Stomach smooth muscle (tissue), 2 donors: ENCODE measurements around the gene FBXL5.
"Not testable (repeated sequence)": the region's sequence is repeated elsewhere in the genome, so short reads cannot be mapped to it uniquely, and the experiment has no call there.

Source experiments
- H3K27ac ChIP-seq: one replicate; pipeline ENCODE4 v1.7.0; 2013; ENCODE audit warnings: mild to moderate bottlenecking, low read length, inconsistent platforms
- H3K27me3 ChIP-seq, 2 donors: one replicate each; pipeline ENCODE4 v1.7.0; 2013; ENCODE audit warnings: low read length in 2 of 2; ENCODE audit not compliant: insufficient read depth in 2 of 2, control insufficient read depth in 1 of 2
- H3K36me3 ChIP-seq, 2 donors: one replicate each; pipeline ENCODE4 v1.7.0; 2013; ENCODE audit warnings: low read length in 2 of 2; ENCODE audit not compliant: control insufficient read depth in 2 of 2, insufficient read depth in 2 of 2
- H3K4me1 ChIP-seq: one replicate; pipeline ENCODE4 v1.7.0; 2013; ENCODE audit warnings: low read length; ENCODE audit not compliant: control insufficient read depth, insufficient read depth
- H3K4me3 ChIP-seq, 2 donors: one replicate each; pipeline ENCODE4 v1.7.0; 2013; ENCODE audit warnings: low read length in 2 of 2
- H3K9ac ChIP-seq, 2 donors: one replicate each; pipeline ENCODE4 v1.7.0; 2013; ENCODE audit warnings: low read length in 2 of 2, mild to moderate bottlenecking in 1 of 2
- H3K9me3 ChIP-seq, 2 donors: one replicate each; pipeline ENCODE4 v1.7.0; 2013; ENCODE audit warnings: low read length in 2 of 2; ENCODE audit not compliant: control insufficient read depth in 2 of 2
- donor health status: healthy.
- donor health status: Pancreatic carcinoma.

FBXL5 gene

DNA sequence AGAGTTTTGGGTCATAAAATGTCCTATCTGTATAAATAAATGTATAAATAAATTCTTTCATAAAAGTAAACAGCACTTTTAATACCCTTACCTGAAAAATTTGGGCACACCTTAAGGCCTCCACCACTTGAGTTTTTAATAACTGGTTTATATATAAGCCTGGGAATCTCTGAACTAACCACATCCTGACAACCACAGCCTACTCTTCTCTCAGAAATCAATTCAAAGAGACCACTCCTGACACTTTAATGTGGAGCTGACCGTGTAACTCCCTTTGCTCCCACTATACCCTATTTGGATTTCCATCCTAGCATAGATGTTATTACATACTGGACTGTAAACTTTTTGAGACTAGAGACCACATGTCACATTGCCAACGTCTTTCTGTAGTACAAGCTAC is 3.5 kb downstream of the FBXL5 start:
- Histone ChIP-seq H3K9me3 (no peaks in the 10 kb centered on the region), H3K27me3 (no peaks in the 10 kb centered on the region), H3K36me3 (no peaks in the 10 kb centered on the region), H3K4me3 (peak overlapping the region; percentile 36 to 44), H3K9ac (peak overlapping the region; percentile 51 to 87), H3K4me1 (peaks cover 4% of the 10 kb centered on the region), H3K27ac (peak overlapping the region; percentile 64)

GRCh38 chr4:15649914-15650545 is 5.1 kb downstream of the FBXL5 start:
- no peaks in the 10 kb centered on the region for H3K36me3 ChIP-seq
- peaks cover 4% of the 10 kb centered on the region for H3K4me1 ChIP-seq
- no peaks in the 10 kb centered on the region for H3K9me3 ChIP-seq
- H3K4me3 ChIP-seq, result peak overlapping the region in 1 of 2 donors; percentile 30
- H3K9ac ChIP-seq, result peak overlapping the region in 1 of 2 donors; percentile 1
- no peaks in the 10 kb centered on the region for H3K27me3 ChIP-seq
- no peak overlapping the region for H3K27ac ChIP-seq

DNA sequence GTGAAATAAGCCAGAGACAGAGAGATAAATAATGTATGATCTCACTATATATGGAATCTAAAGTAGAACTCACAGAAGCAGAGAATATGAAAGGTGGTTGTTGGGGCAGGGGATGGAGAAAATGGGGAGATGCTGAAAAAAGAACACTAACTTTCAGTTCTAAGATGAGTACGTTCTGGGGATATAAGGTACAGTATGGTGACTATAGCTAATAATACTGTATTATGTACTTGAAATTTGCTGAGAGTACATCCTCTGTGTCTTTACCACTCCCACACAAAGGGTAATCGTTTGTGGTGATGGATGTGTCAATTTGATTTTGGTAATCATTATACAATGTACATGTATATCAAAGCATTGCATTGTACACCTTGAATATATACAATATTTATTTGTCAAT is 6.6 kb downstream of the FBXL5 start:
- no peak overlapping the region for H3K9ac ChIP-seq
- no peaks in the 10 kb centered on the region for H3K36me3 ChIP-seq
- peaks cover 4% of the 10 kb centered on the region for H3K4me1 ChIP-seq
- H3K4me3 ChIP-seq, result no peak overlapping the region
- no peak overlapping the region for H3K27ac ChIP-seq
- H3K9me3 ChIP-seq, result no peaks in the 10 kb centered on the region
- H3K27me3 ChIP-seq, result no peaks in the 10 kb centered on the region

DNA sequence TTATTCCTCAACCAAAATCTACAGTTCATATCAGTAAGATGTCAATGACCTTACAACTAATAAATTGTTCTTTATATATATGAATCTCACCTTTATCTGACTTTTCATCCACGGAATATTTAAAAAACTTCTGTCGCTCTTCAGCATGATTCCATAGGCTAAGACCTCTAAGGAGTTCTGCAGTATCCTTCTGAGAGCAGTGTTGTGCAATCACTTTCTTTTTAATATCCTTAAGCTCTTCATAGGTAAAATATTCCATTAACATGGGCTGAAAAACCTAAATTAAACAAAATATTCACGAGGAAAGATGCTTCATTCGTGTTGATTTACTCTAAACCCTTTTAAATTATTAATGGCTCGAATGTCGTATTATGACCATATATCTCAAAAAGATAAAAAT is 16.7 kb downstream of the FBXL5 start:
- Histone ChIP-seq H3K27me3 (no peaks in the 10 kb centered on the region), H3K9ac (no peak overlapping the region), H3K27ac (no peak overlapping the region), H3K36me3 (peaks cover 5 to 17% of the 10 kb centered on the region in 2 donors), H3K4me3 (no peak overlapping the region), H3K4me1 (no peaks in the 10 kb centered on the region), H3K9me3 (no peaks in the 10 kb centered on the region)

DNA sequence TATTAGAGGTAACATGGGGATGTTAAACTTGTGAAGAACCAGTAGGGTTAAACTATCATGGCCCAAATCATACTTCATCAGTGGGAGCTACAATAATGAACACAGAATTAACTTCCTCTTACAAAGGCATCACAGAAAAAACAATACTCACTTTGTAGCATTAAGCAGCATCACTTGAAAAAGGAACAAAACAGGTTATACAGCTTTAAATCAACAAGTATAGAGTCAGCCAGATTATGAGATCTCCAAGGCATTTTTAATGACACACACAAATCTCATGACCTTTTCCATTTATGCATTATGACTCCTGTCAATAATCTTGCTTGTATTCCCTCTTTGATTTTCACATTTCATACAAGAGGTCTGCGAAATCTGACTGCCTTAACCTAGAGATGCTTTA is 18.3 kb downstream of the FBXL5 start:
- Histone ChIP-seq H3K9ac (no peak overlapping the region), H3K4me1 (no peaks in the 10 kb centered on the region), H3K36me3 (peaks cover 5 to 17% of the 10 kb centered on the region in 2 donors), H3K9me3 (no peaks in the 10 kb centered on the region), H3K4me3 (no peak overlapping the region), H3K27ac (no peak overlapping the region), H3K27me3 (no peaks in the 10 kb centered on the region)

- not testable (repeated sequence) for H3K36me3 ChIP-seq, H3K27ac ChIP-seq, H3K4me1 ChIP-seq, H3K9ac ChIP-seq, H3K4me3 ChIP-seq, H3K27me3 ChIP-seq
- H3K9me3 ChIP-seq, result peaks cover 2 to 13% of the 10 kb centered on the region in 2 donors
Observed at GRCh38 chr4:15617407-15617806, 37.8 kb downstream of the FBXL5 start.

GRCh38 chr4:15614891-15615290 is 40.3 kb downstream of the FBXL5 start:
- not testable (repeated sequence) for H3K36me3 ChIP-seq, H3K4me1 ChIP-seq, H3K4me3 ChIP-seq, H3K9ac ChIP-seq, H3K27ac ChIP-seq, H3K9me3 ChIP-seq, H3K27me3 ChIP-seq

DNA sequence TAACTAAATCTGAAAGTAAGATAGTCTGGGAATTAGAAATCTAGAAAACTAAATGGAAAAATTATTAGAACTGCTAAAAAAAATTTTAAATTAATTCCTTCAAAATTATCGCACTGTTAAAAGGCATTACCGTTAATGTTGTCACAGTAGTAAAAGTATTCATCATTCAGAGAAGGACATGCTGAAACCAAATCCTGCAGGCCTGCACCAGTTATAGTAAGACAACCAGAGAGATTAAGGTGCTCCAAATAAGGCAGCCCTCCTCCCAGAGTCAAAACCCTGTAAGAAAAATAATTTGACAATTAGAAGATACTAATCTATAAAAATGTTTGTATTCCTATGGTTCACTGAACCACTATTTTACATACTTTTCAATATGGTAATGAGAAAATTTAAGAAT is 43.0 kb downstream of the FBXL5 start:
- no peaks in the 10 kb centered on the region for H3K27me3 ChIP-seq
- H3K4me3 ChIP-seq, result no peak overlapping the region
- H3K9ac ChIP-seq, result no peak overlapping the region
- H3K4me1 ChIP-seq, result no peaks in the 10 kb centered on the region
- H3K36me3 ChIP-seq, result peaks cover 5 to 8% of the 10 kb centered on the region in 2 donors
- H3K27ac ChIP-seq, result no peak overlapping the region
- no peaks in the 10 kb centered on the region for H3K9me3 ChIP-seq

GRCh38 chr4:15610855-15611254 is 44.3 kb downstream of the FBXL5 start:
- Histone ChIP-seq H3K4me1 (no peaks in the 10 kb centered on the region), H3K36me3 (peaks cover 5 to 8% of the 10 kb centered on the region in 2 donors), H3K4me3 (no peak overlapping the region), H3K27ac (no peak overlapping the region), H3K9me3 (no peaks in the 10 kb centered on the region), H3K27me3 (no peaks in the 10 kb centered on the region), H3K9ac (no peak overlapping the region)

DNA sequence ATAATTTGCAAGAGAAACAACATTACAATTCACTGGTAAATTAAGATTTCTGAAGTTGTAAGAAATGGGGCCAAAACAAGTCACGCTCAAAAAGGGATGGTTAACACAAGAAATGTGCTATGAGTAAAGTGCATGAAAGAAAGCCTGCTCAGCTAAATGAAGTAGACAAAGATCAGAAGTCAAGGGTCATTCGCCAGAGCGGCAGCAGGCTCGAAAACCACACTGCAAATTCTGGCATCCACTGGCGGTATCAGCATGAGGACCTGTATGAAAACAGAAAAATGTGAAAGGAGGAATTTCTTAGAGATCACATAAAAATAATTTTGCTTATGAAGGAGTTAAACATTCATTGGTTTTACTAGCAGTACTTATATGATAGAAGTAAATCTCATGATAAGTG is 49.6 kb downstream of the FBXL5 start:
- no peak overlapping the region for H3K9ac ChIP-seq
- H3K9me3 ChIP-seq, result no peaks in the 10 kb centered on the region
- no peaks in the 10 kb centered on the region for H3K4me1 ChIP-seq
- H3K36me3 ChIP-seq, result peaks cover 14 to 17% of the 10 kb centered on the region in 2 donors
- H3K4me3 ChIP-seq, result no peak overlapping the region
- no peak overlapping the region for H3K27ac ChIP-seq
- H3K27me3 ChIP-seq, result no peaks in the 10 kb centered on the region

- Histone ChIP-seq H3K9me3 (no peaks in the 10 kb centered on the region), H3K27ac (no peak overlapping the region), H3K4me3 (no peak overlapping the region), H3K27me3 (no peaks in the 10 kb centered on the region), H3K4me1 (peaks cover 6% of the 10 kb centered on the region), H3K36me3 (peaks cover 16 to 25% of the 10 kb centered on the region in 2 donors), H3K9ac (no peak overlapping the region)
Observed at GRCh38 chr4:15601862-15602261, 53.3 kb downstream of the FBXL5 start.
